Peyer's patch (tissue), 4 donors: Measurements from ENCODE around the gene MMP24OS. TPM values are rescaled to one million over a fixed set of nuclear protein-coding genes. Genes with fewer than 3 reads are reported as not detected.
A peak's percentile ranks its signal among the peaks of the same experiment; 100 is the strongest.

ENCODE experiments used
- DNase-seq, 3 donors: peaks; one replicate each; pipeline ENCODE4 v3.0.0-alpha.2; 2017 to 2019
- H3K27ac ChIP-seq, 4 donors: fragments of 200-600 bp; sonication (generic); one replicate each; pipeline ENCODE4 v1.5.1; 2016 to 2019
- H3K27me3 ChIP-seq, 2 donors: fragments of 200-600 bp; sonication (generic); one replicate each; pipeline ENCODE4 v1.5.1; 2019
- H3K36me3 ChIP-seq, 3 donors: fragments of 200-600 bp; sonication (generic); one replicate each; pipeline ENCODE4 v1.5.1; 2016 to 2019
- H3K4me1 ChIP-seq, 4 donors: fragments of 200-600 bp; sonication (generic); one replicate each; pipeline ENCODE4 v1.5.1; 2016 to 2019
- H3K4me3 ChIP-seq, 4 donors: fragments of 200-600 bp; sonication (generic); 1 replicate in 3 of 4; 2 replicates in 1 of 4; pipeline ENCODE4 v1.5.1; 2016 to 2019; ENCODE audit warnings: mild to moderate bottlenecking in 1 of 4
- H3K9me3 ChIP-seq, 4 donors: fragments of 200-600 bp; sonication (generic); one replicate each; pipeline ENCODE4 v1.5.1; 2016 to 2019; ENCODE audit warnings: mild to moderate bottlenecking in 1 of 4
- POLR2A ChIP-seq, 2 donors: fragments of 450-650 bp; IDR thresholded peaks; one replicate each; pipeline ENCODE4 v1.5.1; 2017; ENCODE audit warnings: antibody characterized with exemption in 2 of 2, mild to moderate bottlenecking in 2 of 2, moderate library complexity in 2 of 2
- total RNA-seq, 4 donors: library from RNA; depleted of rRNA; stranded (reverse); fragments of >200 nt; gene quantifications; one replicate each; pipeline ENCODE4 v1.1.0, GENCODE V29; 2016
- TF ChIP-seq, protein P1 (sequence below), 6 experiments: fragments of 450-650 bp in 4 of 6; fragments of 200-600 bp in 2 of 6; sonication (generic) in 1 of 6; IDR thresholded peaks; one replicate each; pipeline ENCODE4 v1.5.1; 2017 to 2019; ENCODE audit warnings: antibody characterized with exemption in 6 of 6, mild to moderate bottlenecking in 3 of 6, moderate library complexity in 1 of 6

The MMP24OS gene
- total RNA-seq, 4 donors from 2014 or later = 23.1 to 86.1 (median 58.6) TPM

DNA sequence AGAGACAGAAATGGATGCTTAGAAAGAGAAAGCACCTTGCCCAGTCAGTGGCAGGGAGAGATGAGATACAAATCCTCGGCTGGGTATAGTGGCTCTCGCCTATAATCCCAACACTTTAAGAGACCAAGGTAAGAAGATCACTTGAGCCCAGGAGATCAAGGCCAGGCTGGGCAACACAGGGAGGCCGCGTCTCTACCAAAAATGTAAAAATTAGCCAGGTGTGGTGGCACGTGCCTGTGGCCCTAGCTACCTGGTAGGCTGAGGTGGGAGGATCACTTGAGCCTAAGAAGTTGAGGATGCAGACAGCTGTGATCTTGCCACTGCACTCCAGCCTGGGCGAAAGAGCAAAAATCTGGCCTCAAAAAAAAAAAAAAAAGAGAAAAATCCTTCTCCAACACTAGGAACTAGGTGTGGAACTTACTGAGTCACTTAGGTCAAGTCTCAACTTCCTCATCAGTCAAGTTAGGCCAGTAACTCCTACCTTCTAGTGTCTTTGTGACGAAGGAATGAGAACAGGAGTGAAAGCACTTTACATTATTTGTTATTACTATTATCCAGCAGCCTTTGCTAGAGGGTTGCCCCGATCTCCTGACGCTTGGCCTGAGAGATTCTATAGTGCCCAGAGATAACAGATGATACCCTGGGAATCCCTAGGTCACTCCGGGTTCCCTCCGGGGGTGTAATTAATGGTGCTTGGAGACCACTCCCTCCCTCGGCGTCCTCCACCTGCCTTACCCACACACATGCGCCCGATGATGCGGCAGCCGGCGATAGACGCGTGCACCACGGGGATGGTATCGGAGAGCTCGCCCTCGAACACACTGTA lies 5.7 kb upstream of the MMP24OS start:
- H3K36me3 ChIP-seq = peaks cover 0 to 26% (median 0%) of the 10 kb centered on the region in 3 donors
- peaks cover 5 to 27% (median 14%) of the 10 kb centered on the region in 4 donors for H3K4me1 ChIP-seq
- H3K27ac ChIP-seq = peak overlapping the region; percentile 82 to 90 (median 85)
- no peaks in the 10 kb centered on the region for H3K27me3 ChIP-seq
- H3K9me3 ChIP-seq = no peaks in the 10 kb centered on the region
- DNase-seq = no peak
- peak in 1 of 2 donors; percentile 39 for TF ChIP-seq POLR2A (IDR thresholded peaks at IDR 0.05)
- TF ChIP-seq, protein P1, sequence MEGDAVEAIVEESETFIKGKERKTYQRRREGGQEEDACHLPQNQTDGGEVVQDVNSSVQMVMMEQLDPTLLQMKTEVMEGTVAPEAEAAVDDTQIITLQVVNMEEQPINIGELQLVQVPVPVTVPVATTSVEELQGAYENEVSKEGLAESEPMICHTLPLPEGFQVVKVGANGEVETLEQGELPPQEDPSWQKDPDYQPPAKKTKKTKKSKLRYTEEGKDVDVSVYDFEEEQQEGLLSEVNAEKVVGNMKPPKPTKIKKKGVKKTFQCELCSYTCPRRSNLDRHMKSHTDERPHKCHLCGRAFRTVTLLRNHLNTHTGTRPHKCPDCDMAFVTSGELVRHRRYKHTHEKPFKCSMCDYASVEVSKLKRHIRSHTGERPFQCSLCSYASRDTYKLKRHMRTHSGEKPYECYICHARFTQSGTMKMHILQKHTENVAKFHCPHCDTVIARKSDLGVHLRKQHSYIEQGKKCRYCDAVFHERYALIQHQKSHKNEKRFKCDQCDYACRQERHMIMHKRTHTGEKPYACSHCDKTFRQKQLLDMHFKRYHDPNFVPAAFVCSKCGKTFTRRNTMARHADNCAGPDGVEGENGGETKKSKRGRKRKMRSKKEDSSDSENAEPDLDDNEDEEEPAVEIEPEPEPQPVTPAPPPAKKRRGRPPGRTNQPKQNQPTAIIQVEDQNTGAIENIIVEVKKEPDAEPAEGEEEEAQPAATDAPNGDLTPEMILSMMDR (IDR thresholded peaks at IDR 0.05) = no peak
- H3K4me3 ChIP-seq = peak overlapping the region; percentile 78 to 95 (median 89)

DNA sequence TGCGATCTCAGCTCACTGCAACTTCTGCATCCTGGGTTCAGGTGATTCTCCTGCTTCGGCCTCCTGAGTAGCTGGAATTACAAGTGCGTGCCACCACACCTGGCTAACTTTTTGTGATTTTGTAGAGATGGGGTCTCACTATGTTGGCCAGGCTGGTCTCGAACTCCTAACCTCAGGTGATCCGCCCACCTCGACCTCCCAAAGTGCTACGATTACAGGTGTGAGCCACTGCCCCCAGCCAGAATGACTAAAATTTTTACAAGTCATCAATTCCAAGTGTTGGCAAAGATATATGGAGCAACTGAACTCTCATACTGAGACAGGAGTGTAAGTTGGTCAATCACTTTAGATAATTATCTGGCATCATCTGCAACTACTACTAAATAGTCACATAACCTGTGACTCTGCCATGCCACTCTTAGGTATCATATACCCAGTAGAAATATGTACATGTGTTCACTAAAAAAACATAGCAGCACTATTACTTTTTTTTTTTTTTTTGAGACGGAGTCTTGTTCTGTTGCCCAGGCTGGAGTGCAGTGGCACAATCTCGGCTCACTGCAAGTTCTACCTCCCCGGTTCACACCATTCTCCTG lies 3.7 kb upstream of the MMP24OS start:
- H3K36me3 ChIP-seq = peaks cover 0 to 28% (median 0%) of the 10 kb centered on the region in 3 donors
- H3K9me3 ChIP-seq = no peaks in the 10 kb centered on the region
- no peak overlapping the region for H3K27ac ChIP-seq
- no peak for TF ChIP-seq POLR2A (IDR thresholded peaks at IDR 0.05)
- TF ChIP-seq, protein P1 (IDR thresholded peaks at IDR 0.05) = no peak
- H3K4me3 ChIP-seq = no peak overlapping the region
- peaks cover 5 to 32% (median 20%) of the 10 kb centered on the region in 4 donors for H3K4me1 ChIP-seq
- no peak for DNase-seq
- H3K27me3 ChIP-seq = no peaks in the 10 kb centered on the region

DNA sequence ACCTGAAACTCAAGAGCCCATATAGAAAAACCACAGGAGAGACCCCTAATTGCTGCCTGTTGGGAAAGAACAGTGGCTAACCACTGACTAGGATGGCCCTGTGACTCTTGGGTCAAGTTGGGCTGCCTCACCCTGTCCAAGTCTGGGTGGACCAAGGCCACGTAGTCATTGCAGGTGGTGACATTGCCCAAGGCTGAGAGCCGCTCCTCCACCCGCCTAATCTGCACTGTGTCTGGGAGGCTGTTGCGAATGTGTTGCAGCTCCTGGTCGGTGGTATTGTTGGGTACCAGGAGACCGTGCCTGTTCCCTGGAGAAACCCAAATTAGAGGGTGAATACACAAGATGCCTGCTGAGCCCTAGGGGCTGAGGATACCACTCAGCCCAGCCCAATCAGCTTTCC lies 2.6 kb upstream of the MMP24OS start:
- Histone ChIP-seq H3K4me3 (no peak overlapping the region), H3K27ac (peak overlapping the region in 1 of 4 donors; percentile 22), H3K27me3 (no peaks in the 10 kb centered on the region), H3K4me1 (peaks cover 5 to 41% (median 24%) of the 10 kb centered on the region in 4 donors), H3K36me3 (peaks cover 0 to 28% (median 0%) of the 10 kb centered on the region in 3 donors), H3K9me3 (no peaks in the 10 kb centered on the region)
- TF ChIP-seq POLR2A (IDR thresholded peaks at IDR 0.05) = no peak
- TF ChIP-seq, protein P1 (IDR thresholded peaks at IDR 0.05) = no peak
- no peak for DNase-seq

DNA sequence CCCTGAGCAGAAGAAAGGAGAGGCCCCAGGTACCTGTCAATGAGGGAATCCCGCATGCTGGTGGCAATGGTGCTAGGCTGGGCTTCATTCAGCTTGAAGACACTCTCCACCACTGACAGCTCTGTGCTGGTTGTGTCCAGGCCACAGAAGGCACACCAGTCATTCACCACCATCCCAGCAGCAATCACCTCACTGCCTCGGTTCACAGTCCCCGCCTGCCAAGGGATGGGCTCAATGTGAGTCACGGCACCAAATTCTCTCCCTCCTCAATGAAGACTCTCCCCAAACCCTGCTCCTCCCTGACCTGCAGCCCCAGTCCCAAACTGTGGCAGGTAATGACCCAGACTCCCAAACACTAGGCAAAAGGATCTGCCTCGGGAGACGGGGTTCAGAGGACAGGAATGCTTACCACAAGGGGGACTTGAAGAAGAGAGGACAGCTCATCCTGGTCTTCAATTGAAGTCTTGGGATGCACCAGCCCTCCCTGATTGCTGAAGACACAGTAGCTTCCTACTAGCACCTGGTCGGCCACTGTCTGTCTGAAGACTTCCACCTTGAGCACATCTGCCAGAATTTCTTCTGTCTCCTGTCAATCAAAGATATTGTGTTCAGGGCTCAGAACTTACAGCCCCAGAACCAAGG lies 1.7 kb upstream of the MMP24OS start:
- no peak for DNase-seq
- H3K9me3 ChIP-seq = no peaks in the 10 kb centered on the region
- TF ChIP-seq, protein P1 (IDR thresholded peaks at IDR 0.05) = no peak
- TF ChIP-seq POLR2A (IDR thresholded peaks at IDR 0.05) = no peak
- no peaks in the 10 kb centered on the region for H3K27me3 ChIP-seq
- H3K4me1 ChIP-seq = peaks cover 0 to 35% (median 21%) of the 10 kb centered on the region in 4 donors
- peaks cover 0 to 28% (median 0%) of the 10 kb centered on the region in 3 donors for H3K36me3 ChIP-seq
- no peak overlapping the region for H3K4me3 ChIP-seq
- peak overlapping the region in 1 of 4 donors; percentile 100 for H3K27ac ChIP-seq

DNA sequence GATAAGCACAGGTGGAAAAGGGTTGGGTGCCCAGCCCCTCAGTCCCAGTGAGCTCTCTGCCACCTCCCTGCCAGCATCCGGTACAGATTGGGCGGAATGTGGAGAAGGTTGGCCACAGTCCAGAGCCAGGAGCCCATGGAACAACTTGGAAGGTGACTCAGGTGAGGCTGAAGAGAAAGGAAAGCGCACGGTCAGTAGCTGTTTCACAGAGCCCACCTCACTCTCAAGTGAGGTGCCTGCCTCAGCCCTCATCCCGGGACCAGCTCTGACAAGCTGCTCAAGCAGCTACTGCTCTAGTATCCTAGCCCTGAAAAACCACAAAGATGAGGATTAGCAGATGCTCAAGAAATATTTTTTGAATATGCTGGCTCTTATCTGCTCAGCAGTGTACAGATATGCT lies 1.1 kb upstream of the MMP24OS start:
- Histone ChIP-seq H3K27ac (peak overlapping the region in 3 of 4 donors; percentile 98 to 100 (median 98)), H3K4me3 (no peak overlapping the region), H3K27me3 (no peaks in the 10 kb centered on the region), H3K4me1 (peaks cover 0 to 35% (median 20%) of the 10 kb centered on the region in 4 donors), H3K36me3 (peaks cover 0 to 28% (median 0%) of the 10 kb centered on the region in 3 donors), H3K9me3 (no peaks in the 10 kb centered on the region)
- TF ChIP-seq, protein P1 (IDR thresholded peaks at IDR 0.05) = no peak
- TF ChIP-seq POLR2A (IDR thresholded peaks at IDR 0.05) = no peak
- DNase-seq = no peak
